Measurements from ENCODE around the gene CIB2. TPM values are rescaled to one million over a fixed set of nuclear protein-coding genes. Genes with fewer than 3 reads are reported as not detected.

Gene CIB2
- total and polyA plus RNA-seq, 2 experiments from 2014 or later, result 59.5 to 64.4 TPM

GRCh38 chr15:78083186-78083585, 48.1 kb downstream of the CIB2 start:
- Histone ChIP-seq H4K20me1 (replicated peaks; ENCODE audit: insufficient read depth) (no peaks in the 10 kb centered on the region), H3K4me3 (no peak overlapping the region), H3K79me2 (replicated peaks; ENCODE audit: insufficient read depth) (no peaks in the 10 kb centered on the region), H3K4me1 (ENCODE audit: insufficient read depth) (no peaks in the 10 kb centered on the region), H3K9me2 (ENCODE audit: insufficient read depth) (no peaks in the 10 kb centered on the region), H3K27me3 (ENCODE audit: insufficient read depth) (0 out of 2 replicates have a peak, but pooled peaks cover 1% of the 10 kb centered on the region), H2AFZ (no peak overlapping the region), H3K36me3 (ENCODE audit: insufficient read depth) (no peaks in the 10 kb centered on the region), H3K27ac (ENCODE audit: low read depth) (no peak overlapping the region), H3F3A (replicated peaks; ENCODE audit: low read depth) (no peaks in the 10 kb centered on the region), H3K4me2 (no peak overlapping the region)
- Mint-ChIP-seq H3K4me3 (no peak overlapping the region), H3K27ac (no peak overlapping the region), H3K4me1 (no peaks in the 10 kb centered on the region), H3K9me3 (no peaks in the 10 kb centered on the region), H3K36me3 (ENCODE audit: low read depth) (no peaks in the 10 kb centered on the region), H3K27me3 (ENCODE audit: insufficient read depth, low read depth, poor library complexity) (peaks cover 5% of the 10 kb centered on the region)
- no peak for ATAC-seq
- no peak for DNase-seq (ENCODE audit: low spot score)
- TF ChIP-seq CREB1 (CRISPR knock-in tag; IDR thresholded peaks at IDR 0.05; ENCODE audit: low read depth) (no peak), STAT1 (IDR thresholded peaks at IDR 0.05; ENCODE audit: unreplicated experiment) (no peak), ETS1 (IDR thresholded peaks at IDR 0.05) (no peak), EZH2 (IDR thresholded peaks at IDR 0.05; ENCODE audit: low read depth, unreplicated experiment) (no peak), JUNB (IDR thresholded peaks at IDR 0.05; ENCODE audit: unreplicated experiment) (no peak), POLR2AphosphoS5 (IDR thresholded peaks at IDR 0.05; ENCODE audit: low read depth) (no peak), EZH2phosphoT487 (IDR thresholded peaks at IDR 0.05; ENCODE audit: unreplicated experiment) (no peak), ZNF462 (CRISPR knock-in tag; IDR thresholded peaks at IDR 0.05) (no peak), NANOG (IDR thresholded peaks at IDR 0.05; ENCODE audit: borderline replicate concordance) (no peak), ZNF331 (CRISPR knock-in tag; IDR thresholded peaks at IDR 0.05; ENCODE audit: low read depth) (no peak)
- TF ChIP-seq, protein P1, sequence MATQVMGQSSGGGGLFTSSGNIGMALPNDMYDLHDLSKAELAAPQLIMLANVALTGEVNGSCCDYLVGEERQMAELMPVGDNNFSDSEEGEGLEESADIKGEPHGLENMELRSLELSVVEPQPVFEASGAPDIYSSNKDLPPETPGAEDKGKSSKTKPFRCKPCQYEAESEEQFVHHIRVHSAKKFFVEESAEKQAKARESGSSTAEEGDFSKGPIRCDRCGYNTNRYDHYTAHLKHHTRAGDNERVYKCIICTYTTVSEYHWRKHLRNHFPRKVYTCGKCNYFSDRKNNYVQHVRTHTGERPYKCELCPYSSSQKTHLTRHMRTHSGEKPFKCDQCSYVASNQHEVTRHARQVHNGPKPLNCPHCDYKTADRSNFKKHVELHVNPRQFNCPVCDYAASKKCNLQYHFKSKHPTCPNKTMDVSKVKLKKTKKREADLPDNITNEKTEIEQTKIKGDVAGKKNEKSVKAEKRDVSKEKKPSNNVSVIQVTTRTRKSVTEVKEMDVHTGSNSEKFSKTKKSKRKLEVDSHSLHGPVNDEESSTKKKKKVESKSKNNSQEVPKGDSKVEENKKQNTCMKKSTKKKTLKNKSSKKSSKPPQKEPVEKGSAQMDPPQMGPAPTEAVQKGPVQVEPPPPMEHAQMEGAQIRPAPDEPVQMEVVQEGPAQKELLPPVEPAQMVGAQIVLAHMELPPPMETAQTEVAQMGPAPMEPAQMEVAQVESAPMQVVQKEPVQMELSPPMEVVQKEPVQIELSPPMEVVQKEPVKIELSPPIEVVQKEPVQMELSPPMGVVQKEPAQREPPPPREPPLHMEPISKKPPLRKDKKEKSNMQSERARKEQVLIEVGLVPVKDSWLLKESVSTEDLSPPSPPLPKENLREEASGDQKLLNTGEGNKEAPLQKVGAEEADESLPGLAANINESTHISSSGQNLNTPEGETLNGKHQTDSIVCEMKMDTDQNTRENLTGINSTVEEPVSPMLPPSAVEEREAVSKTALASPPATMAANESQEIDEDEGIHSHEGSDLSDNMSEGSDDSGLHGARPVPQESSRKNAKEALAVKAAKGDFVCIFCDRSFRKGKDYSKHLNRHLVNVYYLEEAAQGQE (IDR thresholded peaks at IDR 0.05; ENCODE audit: unreplicated experiment), result no peak

Measured in GM23338 (cell line).